H1 (cell line): Measurements from ENCODE around the gene GABPB2. TPM values are rescaled to one million over a fixed set of nuclear protein-coding genes. Genes with fewer than 3 reads are reported as not detected.

Source experiments
- CTCF ChIA-PET: fragments of 300-600 bp; sonication (Branson Sonifier 250); formaldehyde crosslinking; loops from one replicate; lab custom pipeline; 2021; ENCODE audit not compliant: partially characterized antibody; lab: Charles Lee
- POLR2A ChIA-PET: fragments of 300-600 bp; sonication (Branson Sonifier 250); formaldehyde crosslinking; loops from one replicate; lab custom pipeline; 2021; ENCODE audit warnings: inconsistent platforms; ENCODE audit not compliant: partially characterized antibody; lab: Charles Lee
- DNase-seq, 2 experiments: peaks; one replicate each; pipeline versions ENCODE4 v3.0.0 to v3.0.0-alpha.2; 2010 to 2022; ENCODE audit warnings: low spot score in 2 of 2, low read depth in 1 of 2, mixed read lengths in 1 of 2
- FAIRE-seq: peaks from 2 replicates; lab custom pipeline; 2011; peaks lifted over from hg19 to GRCh38; lab: Jason Lieb, UNC
- H2AFZ ChIP-seq: 2 replicates; pipeline ENCODE4 v1.8.1; 2012; ENCODE audit warnings: low read length, inconsistent platforms
- H2AK5ac ChIP-seq: 2 replicates; pipeline ENCODE4 v1.6.1; 2013; ENCODE audit warnings: low read depth, low read length
- H2BK120ac ChIP-seq: replicated peaks from 2 replicates; pipeline ENCODE3; 2013; ENCODE audit warnings: low read depth, low read length, inconsistent platforms
- H2BK12ac ChIP-seq: 2 replicates; pipeline ENCODE4 v1.6.1; 2013; ENCODE audit warnings: low read depth, low read length
- H2BK15ac ChIP-seq: 2 replicates; pipeline ENCODE4 v1.6.1; 2013; ENCODE audit warnings: low read length
- H2BK20ac ChIP-seq: 2 replicates; pipeline ENCODE4 v1.6.1; 2013; ENCODE audit warnings: low read length
- H2BK5ac ChIP-seq: 2 replicates; pipeline ENCODE4 v1.6.1; 2013; ENCODE audit warnings: low read depth, low read length
- H3K14ac ChIP-seq: 2 replicates; pipeline ENCODE4 v1.6.1; 2013; ENCODE audit warnings: inconsistent platforms; ENCODE audit not compliant: insufficient read length
- H3K18ac ChIP-seq: 2 replicates; pipeline ENCODE4 v1.6.1; 2013; ENCODE audit warnings: low read length; ENCODE audit errors: extremely low read depth
- H3K23ac ChIP-seq: 2 replicates; pipeline ENCODE4 v1.6.1; 2013; ENCODE audit warnings: inconsistent platforms; ENCODE audit not compliant: insufficient read length
- H3K23me2 ChIP-seq: 2 replicates; pipeline ENCODE4 v1.6.1; 2013; ENCODE audit warnings: low read depth, low read length
- H3K27ac ChIP-seq: 2 replicates; pipeline ENCODE4 v1.6.1; 2011; ENCODE audit warnings: low read depth, low read length, inconsistent platforms
- H3K27me3 ChIP-seq, 4 experiments: replicated peaks in 1 of 4; 1 replicate in 1 of 4; 2 replicates in 3 of 4; pipeline versions ENCODE4 v1.6.1 to v1.8.1; 2011 to 2013; ENCODE audit warnings: low read length in 3 of 4, mild to moderate bottlenecking in 3 of 4, inconsistent platforms in 2 of 4, mixed read lengths in 2 of 4, moderate library complexity in 1 of 4; ENCODE audit not compliant: control insufficient read depth in 3 of 4, insufficient read depth in 3 of 4; ENCODE audit errors: extremely low read depth in 1 of 4
- H3K36me3 ChIP-seq, 4 experiments: 2 replicates each; pipeline versions ENCODE4 v1.6.1 to v1.8.1; 2011 to 2013; ENCODE audit warnings: mild to moderate bottlenecking in 4 of 4, low read length in 3 of 4, moderate library complexity in 2 of 4, control low read depth in 1 of 4, inconsistent platforms in 1 of 4; ENCODE audit not compliant: insufficient read depth in 4 of 4, control insufficient read depth in 2 of 4
- H3K4ac ChIP-seq: replicated peaks from 2 replicates; pipeline ENCODE3; 2013; ENCODE audit warnings: low read length, low read depth, mixed read lengths, inconsistent platforms; ENCODE audit not compliant: insufficient read length
- H3K4me1 ChIP-seq, 4 experiments: replicated peaks in 1 of 4; 1 replicate in 1 of 4; 2 replicates in 3 of 4; pipeline versions ENCODE4 v1.6.1 to v1.8.1; 2011 to 2013; ENCODE audit warnings: low read length in 3 of 4, inconsistent platforms in 2 of 4, mixed read lengths in 1 of 4; ENCODE audit not compliant: insufficient read depth in 4 of 4, control insufficient read depth in 3 of 4
- H3K4me2 ChIP-seq, 2 experiments: 2 replicates each; pipeline versions ENCODE4 v1.6.1 to v1.8.1; 2011 to 2013; ENCODE audit warnings: low read depth in 2 of 2, low read length in 2 of 2, control low read depth in 1 of 2, inconsistent platforms in 1 of 2, mild to moderate bottlenecking in 1 of 2; ENCODE audit not compliant: insufficient read depth in 1 of 2
- H3K4me3 ChIP-seq, 4 experiments: fragments of 200-600, 300-600 bp in 1 of 4; sonication (generic), shearing (Covaris generic), sonication (Bioruptor Twin) in 1 of 4; 2 replicates each; pipeline versions ENCODE4 v1.5.1 to v1.8.1; 2011 to 2016; ENCODE audit warnings: low read length in 4 of 4, low read depth in 3 of 4, control low read depth in 2 of 4, inconsistent platforms in 2 of 4, mild to moderate bottlenecking in 2 of 4, mixed read lengths in 1 of 4, moderate library complexity in 1 of 4; ENCODE audit not compliant: insufficient read depth in 2 of 4; ENCODE audit errors: extremely low read depth in 1 of 4
- H3K56ac ChIP-seq: replicated peaks from 2 replicates; pipeline ENCODE3; 2013; ENCODE audit warnings: low read depth, mild to moderate bottlenecking, mixed read lengths, low read length, inconsistent platforms; ENCODE audit not compliant: insufficient read length
- H3K79me1 ChIP-seq: 2 replicates; pipeline ENCODE4 v1.6.1; 2013; ENCODE audit warnings: low read depth, low read length, control low read depth
- H3K79me2 ChIP-seq, 2 experiments: 2 replicates each; pipeline versions ENCODE4 v1.6.1 to v1.8.1; 2012 to 2013; ENCODE audit warnings: low read length in 2 of 2, mild to moderate bottlenecking in 2 of 2, inconsistent platforms in 1 of 2; ENCODE audit not compliant: insufficient read depth in 2 of 2, control insufficient read depth in 1 of 2
- H3K9ac ChIP-seq, 4 experiments: replicated peaks in 1 of 4; 1 replicate in 1 of 4; 2 replicates in 3 of 4; pipeline versions ENCODE4 v1.6.1 to v1.8.1; 2011 to 2013; ENCODE audit warnings: low read depth in 3 of 4, low read length in 3 of 4, control low read depth in 2 of 4, mild to moderate bottlenecking in 2 of 4, moderate library complexity in 2 of 4, inconsistent platforms in 1 of 4; ENCODE audit errors: extremely low read depth in 1 of 4
- H3K9me3 ChIP-seq, 2 experiments: 2 replicates each; pipeline versions ENCODE4 v1.6.1 to v1.8.1; 2012 to 2013; ENCODE audit warnings: mild to moderate bottlenecking in 2 of 2, moderate library complexity in 2 of 2, control low read depth in 1 of 2, inconsistent platforms in 1 of 2, low read depth in 1 of 2, low read length in 1 of 2, mixed read lengths in 1 of 2; ENCODE audit not compliant: insufficient read depth in 2 of 2
- H4K20me1 ChIP-seq, 2 experiments: replicated peaks in 1 of 2; 2 replicates each; pipeline versions ENCODE3 to v1.8.1; 2011 to 2013; ENCODE audit warnings: inconsistent platforms in 2 of 2, low read length in 2 of 2, mild to moderate bottlenecking in 1 of 2; ENCODE audit not compliant: insufficient read depth in 2 of 2, control insufficient read depth in 1 of 2
- H4K5ac ChIP-seq: 2 replicates; pipeline ENCODE4 v1.6.1; 2013; ENCODE audit warnings: low read length, low read depth, mixed read lengths, inconsistent platforms; ENCODE audit not compliant: insufficient read length
- H4K8ac ChIP-seq: 2 replicates; pipeline ENCODE4 v1.8.0; 2013; ENCODE audit warnings: mild to moderate bottlenecking, moderate library complexity, low read length, inconsistent platforms; ENCODE audit not compliant: insufficient read depth; ENCODE audit errors: extremely low read depth
- H4K91ac ChIP-seq: replicated peaks from 2 replicates; pipeline ENCODE3; 2013; ENCODE audit warnings: low read length, mixed read lengths, inconsistent platforms; ENCODE audit not compliant: insufficient read length
- KDM1A ChIP-seq: fragments of 200-600, 300-600 bp; sonication (generic); IDR thresholded peaks from 2 replicates; pipeline ENCODE4 v1.7.1; 2016; ENCODE audit warnings: mild to moderate bottlenecking, low read length, borderline replicate concordance
- RBBP5 ChIP-seq: IDR thresholded peaks from 2 replicates; pipeline ENCODE4 v1.7.1; 2012; ENCODE audit warnings: low read depth, mild to moderate bottlenecking, inconsistent platforms, low read length, moderate library complexity, borderline replicate concordance
- RFX5 ChIP-seq: IDR thresholded peaks from 2 replicates; pipeline ENCODE4 v1.6.1; 2011; ENCODE audit warnings: low read depth, low read length, improper control_type of control experiment, borderline replicate concordance
- SIRT6 ChIP-seq: IDR thresholded peaks from one replicate; pipeline ENCODE4 v1.7.1; 2012; ENCODE audit warnings: low read length, inconsistent platforms
- TCF12 ChIP-seq: IDR thresholded peaks from 2 replicates; pipeline ENCODE4 v1.6.1; 2011; ENCODE audit warnings: low read depth, mild to moderate bottlenecking, low read length
- polyA plus RNA-seq, 7 experiments: library from polyadenylated mRNA; depleted of rRNA in 3 of 7; stranded (reverse) in 5 of 7; unstranded in 2 of 7; fragments of >200 nt in 5 of 7; fragments of 200-250 nt in 2 of 7; gene quantifications; 1 replicate in 5 of 7; 2 replicates in 1 of 7; 4 replicates in 1 of 7; pipeline versions ENCODE4 v1.2.1 to v1.2.3, GENCODE V29; 2011 to 2013; ENCODE audit warnings: missing spikeins in 2 of 7, mixed read lengths in 2 of 7
- total RNA-seq: library from RNA; stranded (reverse); fragmentation: NEBNext Ultra II Directional; extraction: Animal tissue kit (Norgen Biotek cat#: 25700); gene quantifications from 2 replicates; pipeline ENCODE4 v1.2.1, GENCODE V29; 2021

Gene GABPB2
- total and polyA plus RNA-seq, 2 of the 8 experiments (the other 6 are each of a cell fraction or from before 2014, with no cell fraction given): 1.8 to 2.4 TPM

GRCh38 chr1:151026460-151026859 is 44.1 kb upstream of the GABPB2 start:
- Histone ChIP-seq H3K14ac (no peak overlapping the region), H4K20me1 (no peaks in the 10 kb centered on the region), H4K8ac (no peak overlapping the region), H2BK15ac (no peak overlapping the region), H3K36me3 (peaks cover 2 to 22% (median 15%) of the 10 kb centered on the region in 4 experiments; a peak in 7 of 8 replicates), H3K18ac (no peak overlapping the region), H2AFZ (no peak overlapping the region), H3K79me1 (no peaks in the 10 kb centered on the region), H3K79me2 (no peaks in the 10 kb centered on the region), H3K56ac (no peak overlapping the region), H4K91ac (no peak overlapping the region), H3K4me1 (no peaks in the 10 kb centered on the region), H3K4me3 (no peak overlapping the region), H3K23me2 (no peaks in the 10 kb centered on the region), H3K27ac (no peak overlapping the region), H4K5ac (no peak overlapping the region), H3K4ac (no peak overlapping the region), H2BK20ac (no peak overlapping the region), H3K9ac (no peak overlapping the region), H2BK120ac (no peak overlapping the region), H3K4me2 (no peak overlapping the region), H3K9me3 (no peaks in the 10 kb centered on the region), H2AK5ac (no peak overlapping the region), H3K23ac (no peak overlapping the region), H2BK5ac (no peak overlapping the region), H2BK12ac (no peak overlapping the region), H3K27me3 (no peaks in the 10 kb centered on the region)
- POLR2A ChIA-PET: interaction anchor here (1.0 to 1.3 kb wide), 3 partner anchors 23 to 447 kb away, joined by 3 read pairs; partner anchors contain the start of genes MCL1 and VPS72
- no peak for TF ChIP-seq TCF12
- no peak for TF ChIP-seq SIRT6
- no peak for TF ChIP-seq KDM1A
- TF ChIP-seq RFX5: no peak
- no peak for TF ChIP-seq RBBP5
- no peak for DNase-seq
- CTCF ChIA-PET: interaction anchor here (0.6 to 3.1 kb wide), 9 partner anchors 11 to 275 kb away, joined by 3 to 29 read pairs (median 7); partner anchors contain the start of genes BNIPL, C1orf56, CDC42SE1 and MLLT11
- no peak for FAIRE-seq
